Ovary (tissue), 3 donors: Measurements from ENCODE around the gene ANTXRL.

Experiments
- EP300 ChIP-seq: sonication (generic); formaldehyde crosslinking; IDR thresholded peaks from one replicate; pipeline ENCODE4 v1.6.1; 2017; ENCODE audit warnings: antibody characterized with exemption
- POLR2A ChIP-seq: fragments of 450-650 bp; IDR thresholded peaks from one replicate; pipeline ENCODE4 v1.6.1; 2017; ENCODE audit warnings: antibody characterized with exemption, mild to moderate bottlenecking, moderate library complexity
- TF ChIP-seq, protein P1 (sequence below), 3 donors: fragments of 450-650 bp in 2 of 3; fragments of 200-600 bp in 1 of 3; IDR thresholded peaks; one replicate each; pipeline versions ENCODE4 v1.5.1 to v1.8.0; 2016 to 2022; ENCODE audit warnings: antibody characterized with exemption in 3 of 3, mild to moderate bottlenecking in 1 of 3
- donor health status: DM: no; HTN: no; CAD: no.

DNA sequence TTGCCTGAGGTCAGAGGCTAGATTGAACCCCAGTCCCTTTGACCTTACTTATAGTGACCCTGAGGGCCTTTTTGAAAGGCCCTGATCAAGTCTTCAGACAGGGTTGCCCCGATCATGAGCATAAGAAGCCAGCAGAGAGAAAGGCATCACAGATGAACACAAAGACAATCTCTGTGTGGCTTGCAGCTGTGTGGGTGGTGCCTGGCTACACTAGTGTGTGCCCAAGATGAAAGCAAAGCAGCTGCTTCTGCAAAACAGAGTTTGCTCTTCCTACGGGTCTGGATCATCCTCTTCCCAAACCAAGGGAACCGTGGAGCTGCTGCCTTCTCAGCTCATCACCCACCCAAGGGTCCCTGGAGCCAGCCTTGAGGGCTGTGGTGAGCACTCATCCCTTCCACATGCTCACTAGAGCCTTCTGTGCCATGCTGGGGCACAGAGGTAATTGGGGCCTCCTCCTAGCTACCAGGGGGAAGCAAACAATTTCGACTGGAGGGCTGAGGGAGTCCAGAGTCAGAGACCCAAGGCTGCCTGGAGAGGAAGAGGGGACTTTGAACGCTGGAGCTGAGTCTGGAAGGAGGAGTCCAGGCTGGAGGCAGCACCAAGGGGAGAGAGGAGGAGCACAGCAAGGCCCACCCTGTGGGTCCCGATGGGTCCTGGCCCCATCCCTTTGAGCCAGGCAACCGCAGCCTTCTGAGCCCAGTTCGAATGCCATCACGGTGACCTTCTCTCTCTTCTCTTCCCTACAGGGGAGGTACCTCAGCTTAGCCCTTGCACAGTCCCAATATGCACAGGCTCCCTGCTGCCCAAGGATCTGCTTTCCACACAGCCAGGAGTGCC, 42.3 kb downstream of the ANTXRL start:
- TF ChIP-seq POLR2A: no peak
- TF ChIP-seq, protein P1, sequence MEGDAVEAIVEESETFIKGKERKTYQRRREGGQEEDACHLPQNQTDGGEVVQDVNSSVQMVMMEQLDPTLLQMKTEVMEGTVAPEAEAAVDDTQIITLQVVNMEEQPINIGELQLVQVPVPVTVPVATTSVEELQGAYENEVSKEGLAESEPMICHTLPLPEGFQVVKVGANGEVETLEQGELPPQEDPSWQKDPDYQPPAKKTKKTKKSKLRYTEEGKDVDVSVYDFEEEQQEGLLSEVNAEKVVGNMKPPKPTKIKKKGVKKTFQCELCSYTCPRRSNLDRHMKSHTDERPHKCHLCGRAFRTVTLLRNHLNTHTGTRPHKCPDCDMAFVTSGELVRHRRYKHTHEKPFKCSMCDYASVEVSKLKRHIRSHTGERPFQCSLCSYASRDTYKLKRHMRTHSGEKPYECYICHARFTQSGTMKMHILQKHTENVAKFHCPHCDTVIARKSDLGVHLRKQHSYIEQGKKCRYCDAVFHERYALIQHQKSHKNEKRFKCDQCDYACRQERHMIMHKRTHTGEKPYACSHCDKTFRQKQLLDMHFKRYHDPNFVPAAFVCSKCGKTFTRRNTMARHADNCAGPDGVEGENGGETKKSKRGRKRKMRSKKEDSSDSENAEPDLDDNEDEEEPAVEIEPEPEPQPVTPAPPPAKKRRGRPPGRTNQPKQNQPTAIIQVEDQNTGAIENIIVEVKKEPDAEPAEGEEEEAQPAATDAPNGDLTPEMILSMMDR (IDR thresholded peaks at IDR 0.05): no peak
- TF ChIP-seq EP300: no peak
